Mesodermal cell (in vitro differentiated cells): Measurements from ENCODE around the gene KRT35.

ENCODE experiments used
- H3K27ac ChIP-seq: 2 replicates; pipeline ENCODE4 v1.7.0; 2013; ENCODE audit warnings: mild to moderate bottlenecking, low read depth, low read length, moderate library complexity; ENCODE audit not compliant: severe bottlenecking
- H3K36me3 ChIP-seq: 2 replicates; pipeline ENCODE4 v1.7.1; 2013; ENCODE audit warnings: mild to moderate bottlenecking, low read length, moderate library complexity; ENCODE audit not compliant: control insufficient read depth, insufficient read depth
- H3K4me1 ChIP-seq: one replicate; pipeline ENCODE4 v1.7.1; 2013; ENCODE audit warnings: mild to moderate bottlenecking, low read length; ENCODE audit not compliant: insufficient read depth, control insufficient read depth, poor library complexity, severe bottlenecking
- H3K4me3 ChIP-seq: 2 replicates; pipeline ENCODE4 v1.7.0; 2013; ENCODE audit warnings: low read length, control low read depth, mild to moderate bottlenecking; ENCODE audit not compliant: insufficient read depth, poor library complexity, severe bottlenecking; ENCODE audit errors: extremely low read depth
- H3K9me3 ChIP-seq: 2 replicates; pipeline ENCODE4 v1.7.1; 2013; ENCODE audit warnings: mild to moderate bottlenecking, low read length, moderate library complexity; ENCODE audit not compliant: control insufficient read depth
- whole genome bisulfite sequencing, 2 experiments: methylation state at CpG; one replicate each; pipeline ENCODE4 v1.1.5; 2013; ENCODE audit warnings: missing lambda C conversion rate in 2 of 2; ENCODE audit not compliant: insufficient coverage in 2 of 2; 5-methylcytosine and 5-hydroxymethylcytosine counted together

KRT35 gene

GRCh38 chr17:41521574-41522261, 40.8 kb upstream of the KRT35 start:
- Histone ChIP-seq H3K27ac (peak overlapping the region; percentile 80), H3K4me1 (peaks cover 51% of the 10 kb centered on the region), H3K9me3 (no peaks in the 10 kb centered on the region), H3K4me3 (no peak overlapping the region), H3K36me3 (peaks cover 40% of the 10 kb centered on the region)
- WGBS, 2 experiments = 36 to 53% methylated on average over 3 to 6 of the region's 6 CpGs

DNA sequence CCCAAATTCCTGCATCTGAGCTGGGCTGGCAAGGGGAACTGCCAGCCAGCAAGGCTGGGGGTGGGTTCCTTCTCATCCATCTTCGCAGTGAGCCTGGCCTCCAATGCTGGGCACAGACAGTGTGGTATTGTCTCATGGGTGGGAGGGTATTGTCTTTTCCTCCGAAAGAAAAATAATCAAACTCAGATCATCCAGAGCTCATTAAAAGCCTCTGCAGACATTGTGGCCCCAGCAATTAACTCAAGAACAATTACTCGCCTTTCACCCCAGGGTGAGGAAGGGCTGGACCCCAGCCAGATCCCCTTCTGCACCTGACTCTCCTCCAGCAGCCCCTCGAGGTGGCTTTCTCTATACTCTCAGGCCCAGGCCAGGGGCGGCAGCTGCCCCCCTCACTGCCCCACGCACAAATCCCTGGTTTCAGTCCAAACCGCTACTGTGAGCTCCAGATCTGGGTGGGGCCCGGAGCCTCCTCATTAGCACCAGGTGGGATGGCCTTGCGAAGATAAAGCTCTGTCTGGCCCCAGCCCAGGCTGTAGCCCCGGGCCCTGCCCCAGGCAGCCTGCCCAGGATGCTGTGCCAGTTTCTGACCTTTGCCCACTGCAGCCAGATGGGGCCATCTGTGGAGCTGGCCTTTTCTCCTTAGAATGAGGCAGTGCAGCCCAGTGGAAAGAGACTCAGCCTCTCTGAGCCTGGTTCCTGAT, 40.0 kb upstream of the KRT35 start:
- WGBS, 2 experiments = 83 to 87% methylated on average over 8 of the region's 10 CpGs
- peaks cover 33% of the 10 kb centered on the region for H3K36me3 ChIP-seq
- no peaks in the 10 kb centered on the region for H3K9me3 ChIP-seq
- H3K27ac ChIP-seq = no peak overlapping the region
- H3K4me3 ChIP-seq = no peak overlapping the region
- H3K4me1 ChIP-seq = peaks cover 51% of the 10 kb centered on the region

GRCh38 chr17:41519501-41520224, 38.7 kb upstream of the KRT35 start:
- Histone ChIP-seq H3K27ac (peak overlapping the region; percentile 36), H3K4me3 (no peak overlapping the region), H3K9me3 (no peaks in the 10 kb centered on the region), H3K4me1 (peaks cover 41% of the 10 kb centered on the region), H3K36me3 (peaks cover 21% of the 10 kb centered on the region)
- WGBS, 2 experiments = 70 to 78% methylated on average over 9 to 10 of the region's 11 CpGs

DNA sequence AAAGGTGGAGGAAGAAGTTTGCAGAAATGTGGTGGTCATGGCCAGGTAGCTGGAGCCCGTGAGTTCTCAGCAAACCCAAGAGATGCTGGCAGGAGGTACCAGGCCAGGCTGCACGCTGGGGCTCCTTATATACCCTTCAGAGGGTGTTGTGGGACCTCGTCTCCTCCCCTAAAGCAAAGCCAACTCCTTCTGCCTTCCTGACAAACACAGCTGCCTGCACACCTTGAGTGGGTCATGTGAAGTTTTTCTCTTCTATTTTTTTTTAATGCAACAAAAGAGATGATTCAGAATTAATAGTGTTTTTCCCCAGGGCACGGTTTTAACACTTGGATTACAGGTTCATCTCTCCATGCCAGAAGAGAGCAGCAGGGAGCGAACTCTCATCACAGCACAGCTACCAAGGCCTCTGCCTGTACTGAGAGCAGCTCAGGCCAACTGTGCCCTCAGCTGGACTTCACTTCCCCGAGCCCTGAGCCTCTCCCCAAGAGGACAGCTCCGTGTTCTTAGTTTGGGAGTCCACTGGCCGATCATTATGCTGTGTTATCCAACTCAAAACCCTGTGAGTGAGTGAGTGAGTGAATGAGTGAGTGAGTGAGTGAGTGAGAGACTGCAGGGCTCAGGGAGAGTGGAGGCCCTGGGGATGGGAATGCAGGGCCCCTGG, 38.0 kb upstream of the KRT35 start, which contains the start of gene KRT15:
Gene KRT15 (minus strand): TSS at position 102 of the 661 bp plus-strand sequence. CDS start 63 bp downstream, at position 39.
- H3K9me3 ChIP-seq = no peaks in the 10 kb centered on the region
- peak within 1 kb of the TSS; percentile 36 for H3K27ac ChIP-seq
- H3K4me3 ChIP-seq = no peak within 1 kb of the TSS
- H3K4me1 ChIP-seq = peaks cover 36% of the 10 kb centered on the region
- H3K36me3 ChIP-seq = peaks cover 14% of the 10 kb centered on the region
- WGBS, 2 experiments = 82% methylated on average over 7 of the region's 8 CpGs

GRCh38 chr17:41518031-41518430, 37.1 kb upstream of the KRT35 start:
- H3K9me3 ChIP-seq = no peaks in the 10 kb centered on the region
- H3K4me1 ChIP-seq = peaks cover 28% of the 10 kb centered on the region
- H3K4me3 ChIP-seq = no peak overlapping the region
- no peak overlapping the region for H3K27ac ChIP-seq
- H3K36me3 ChIP-seq = peaks cover 5% of the 10 kb centered on the region
- WGBS, 2 experiments = 95 to 97% methylated on average over 3 of the region's 3 CpGs

- 94 to 95% methylated on average over 13 of the region's 14 CpGs for WGBS, 2 experiments
- H3K9me3 ChIP-seq = no peaks in the 10 kb centered on the region
- no peak overlapping the region for H3K27ac ChIP-seq
- H3K4me1 ChIP-seq = peaks cover 17% of the 10 kb centered on the region
- H3K4me3 ChIP-seq = no peak overlapping the region
- H3K36me3 ChIP-seq = no peaks in the 10 kb centered on the region
Observed at GRCh38 chr17:41516830-41517283, 35.9 kb upstream of the KRT35 start.

GRCh38 chr17:41516147-41516829, 35.3 kb upstream of the KRT35 start:
- 95 to 97% methylated on average over 13 of the region's 14 CpGs for WGBS, 2 experiments

DNA sequence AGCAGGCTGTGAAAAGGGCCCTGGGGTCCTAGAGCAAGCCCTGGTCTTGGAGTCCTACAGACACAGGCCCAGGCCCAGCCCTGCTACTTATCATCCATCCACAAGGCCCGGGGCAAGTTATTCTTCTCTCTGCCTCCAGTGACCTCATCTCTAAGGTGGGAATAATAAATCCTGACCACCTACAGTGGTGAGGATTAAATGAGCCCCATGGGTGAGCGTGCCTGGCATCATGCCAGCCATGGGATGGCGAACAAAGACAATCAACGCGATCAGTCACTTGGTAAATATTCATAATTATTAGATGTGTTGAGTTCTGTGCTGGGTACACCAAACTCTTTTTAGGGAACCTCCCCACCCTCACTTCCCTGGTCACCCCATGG, 32.2 kb upstream of the KRT35 start:
- H3K4me3 ChIP-seq = no peak overlapping the region
- H3K9me3 ChIP-seq = no peaks in the 10 kb centered on the region
- no peak overlapping the region for H3K27ac ChIP-seq
- no peaks in the 10 kb centered on the region for H3K36me3 ChIP-seq
- no peaks in the 10 kb centered on the region for H3K4me1 ChIP-seq
- WGBS, 2 experiments = 95 to 100% methylated on average over 2 to 3 of the region's 5 CpGs

More at GRCh38 chr17:41516147-41516829, 35.3 kb upstream of the KRT35 start:
- Histone ChIP-seq H3K4me3 (no peak overlapping the region), H3K9me3 (no peaks in the 10 kb centered on the region), H3K27ac (no peak overlapping the region), H3K4me1 (peaks cover 11% of the 10 kb centered on the region), H3K36me3 (no peaks in the 10 kb centered on the region)

DNA sequence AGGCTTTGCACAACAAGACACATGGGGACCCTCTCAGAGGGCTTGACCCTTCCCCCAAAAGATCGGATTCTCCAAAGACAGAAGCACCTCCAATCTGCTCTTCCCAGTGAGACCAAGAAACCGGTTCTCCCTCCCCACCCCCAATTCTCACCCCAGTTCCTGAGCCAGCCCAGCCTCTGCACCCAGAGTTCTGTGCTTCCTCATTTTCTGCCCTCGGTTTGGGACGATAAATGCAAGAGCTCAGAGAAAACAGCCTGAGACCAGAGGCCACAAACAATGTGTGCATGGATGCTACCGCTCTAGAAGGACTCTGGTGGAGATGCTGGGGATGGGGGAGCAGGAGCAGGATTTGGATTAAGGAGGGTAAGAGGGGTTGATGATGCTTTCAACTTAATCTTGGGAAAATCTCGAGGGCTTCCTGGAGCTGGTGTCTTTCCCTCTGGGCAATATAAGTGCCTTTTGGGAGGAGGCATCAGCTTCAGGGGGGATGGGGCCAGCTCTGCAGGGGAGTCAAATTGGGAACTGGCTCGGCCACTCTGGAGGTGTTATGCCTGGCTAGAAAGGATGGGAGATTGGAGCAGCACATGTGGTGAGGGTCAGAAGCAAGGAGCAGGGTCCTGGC, 31.7 kb upstream of the KRT35 start:
- no peaks in the 10 kb centered on the region for H3K9me3 ChIP-seq
- no peaks in the 10 kb centered on the region for H3K36me3 ChIP-seq
- no peaks in the 10 kb centered on the region for H3K4me1 ChIP-seq
- 76 to 88% methylated on average over 5 to 6 of the region's 7 CpGs for WGBS, 2 experiments
- H3K27ac ChIP-seq = no peak overlapping the region
- H3K4me3 ChIP-seq = no peak overlapping the region
